GM19452 (cell line): ENCODE data around the gene COL11A1.

Source experiments
- ATAC-seq: cut with Tn5 transposase; IDR thresholded peaks from one replicate; pipeline ENCODE4 v1.9.1; 2021; ENCODE audit not compliant: unreplicated experiment

Gene COL11A1

DNA sequence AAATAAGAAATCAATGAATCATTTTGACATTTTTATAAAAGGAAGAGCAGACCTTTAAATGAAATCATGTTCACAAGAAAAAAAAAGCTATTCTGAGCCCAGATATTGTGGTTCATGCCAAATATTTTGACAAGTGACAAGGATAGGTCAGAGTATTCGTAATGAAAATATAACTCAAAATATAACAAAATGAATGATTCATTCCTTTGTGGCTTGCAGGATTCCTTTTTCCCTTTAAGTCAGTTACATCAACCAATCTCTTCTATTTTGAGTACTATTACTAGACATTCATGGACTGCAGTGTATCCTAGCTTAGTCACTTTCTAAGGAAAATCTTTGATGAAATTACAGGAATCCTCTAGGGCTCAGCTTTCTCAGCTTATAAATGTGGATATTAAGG, 188.7 kb downstream of the COL11A1 start:
- ATAC-seq = no peak

- no peak for ATAC-seq
Measured at GRCh38 chr1:102901996-102902395, 206.3 kb downstream of the COL11A1 start.

- no peak for ATAC-seq
Measured at GRCh38 chr1:102899935-102900334, 208.4 kb downstream of the COL11A1 start.

- ATAC-seq = no peak
Measured at GRCh38 chr1:102897557-102897956, 210.8 kb downstream of the COL11A1 start.

- no peak for ATAC-seq
Measured at GRCh38 chr1:102896771-102897170, 211.6 kb downstream of the COL11A1 start.

GRCh38 chr1:102896286-102896685, 212.0 kb downstream of the COL11A1 start:
- no peak for ATAC-seq

- ATAC-seq = no peak
Measured at GRCh38 chr1:102891868-102892625, 216.3 kb downstream of the COL11A1 start.

- no peak for ATAC-seq
Measured at GRCh38 chr1:102886638-102887037, 221.7 kb downstream of the COL11A1 start.

DNA sequence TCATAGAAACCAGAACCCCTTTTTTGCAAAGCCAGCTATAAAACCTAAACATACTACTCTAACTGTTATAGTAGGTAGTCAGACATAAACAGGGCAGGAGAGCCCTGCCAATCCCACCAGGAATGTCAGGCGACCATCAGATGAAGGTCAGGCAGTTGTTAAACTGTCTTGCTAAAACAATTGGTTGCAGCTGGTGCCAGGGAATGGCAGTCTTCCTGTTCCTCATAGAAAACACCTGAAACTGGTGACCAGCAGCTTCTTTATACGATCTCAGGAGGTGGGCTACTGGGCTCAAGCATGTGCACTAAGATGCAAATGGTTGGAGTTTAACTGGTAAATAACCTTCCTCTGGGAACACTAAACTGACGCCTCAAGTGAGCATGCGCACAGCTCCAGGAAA, 224.1 kb downstream of the COL11A1 start:
- ATAC-seq = no peak

GRCh38 chr1:102879439-102879993, 228.8 kb downstream of the COL11A1 start:
- ATAC-seq = no peak

DNA sequence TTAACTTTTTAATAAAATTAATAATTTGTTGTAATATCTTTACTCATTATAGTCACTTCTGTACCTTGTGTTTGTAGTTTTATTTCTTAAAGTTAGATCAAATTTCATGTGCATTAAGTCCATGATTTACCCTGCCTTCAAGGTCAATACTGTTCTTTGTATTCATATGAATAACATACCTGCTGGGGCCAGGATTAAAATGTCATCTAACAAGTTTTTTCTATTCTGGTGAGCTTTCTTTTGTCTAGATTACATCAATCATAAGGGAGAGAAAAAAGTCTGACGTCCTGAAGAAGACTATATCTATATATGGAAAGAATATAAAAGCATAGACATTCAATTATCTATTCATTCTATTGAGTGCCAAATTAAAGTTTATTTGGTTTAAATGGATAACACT, 232.6 kb downstream of the COL11A1 start:
- no peak for ATAC-seq

GRCh38 chr1:102872526-102872925, 235.8 kb downstream of the COL11A1 start:
- no peak for ATAC-seq

GRCh38 chr1:102872097-102872496, 236.2 kb downstream of the COL11A1 start:
- no peak for ATAC-seq

DNA sequence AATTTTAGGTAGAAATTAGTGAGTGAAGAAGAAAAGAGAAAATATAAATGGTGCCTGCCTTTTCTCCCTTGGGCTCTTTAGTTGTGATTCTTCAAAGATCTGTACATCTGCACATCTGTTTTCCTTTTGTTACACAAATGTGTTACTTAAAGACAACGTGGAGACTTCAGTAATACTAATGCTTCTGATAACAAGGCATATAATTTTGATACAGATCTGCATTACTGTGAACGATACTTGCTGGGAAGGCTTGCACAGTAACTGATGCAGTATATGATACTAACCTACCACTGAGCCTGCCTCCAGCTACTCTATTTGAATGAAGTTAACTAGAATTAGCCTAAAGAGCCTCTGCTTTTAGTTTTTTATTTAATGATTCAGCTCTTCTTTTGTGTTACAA, 244.6 kb downstream of the COL11A1 start:
- no peak for ATAC-seq

- ATAC-seq = no peak
Measured at GRCh38 chr1:102861247-102861646, 247.1 kb downstream of the COL11A1 start.

DNA sequence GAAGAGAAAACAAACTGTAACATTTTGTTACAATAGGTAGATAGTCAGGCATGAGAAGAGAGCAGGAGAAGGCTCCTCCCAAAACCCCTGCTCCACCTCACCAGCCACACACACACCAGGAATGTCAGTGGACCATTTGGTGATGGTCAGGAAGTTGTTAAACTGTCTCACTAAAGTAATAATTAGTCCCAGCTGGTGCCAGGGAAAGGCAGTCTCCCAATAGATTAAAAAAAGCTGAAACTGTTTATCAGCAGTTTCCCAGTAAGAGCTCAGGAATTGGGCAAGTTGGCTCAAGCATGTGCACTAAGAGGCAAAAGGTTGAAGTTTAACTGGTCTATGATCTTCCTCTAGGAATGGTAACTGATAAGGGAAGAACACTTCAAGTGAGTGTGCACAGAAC, 249.6 kb downstream of the COL11A1 start:
- ATAC-seq = no peak

DNA sequence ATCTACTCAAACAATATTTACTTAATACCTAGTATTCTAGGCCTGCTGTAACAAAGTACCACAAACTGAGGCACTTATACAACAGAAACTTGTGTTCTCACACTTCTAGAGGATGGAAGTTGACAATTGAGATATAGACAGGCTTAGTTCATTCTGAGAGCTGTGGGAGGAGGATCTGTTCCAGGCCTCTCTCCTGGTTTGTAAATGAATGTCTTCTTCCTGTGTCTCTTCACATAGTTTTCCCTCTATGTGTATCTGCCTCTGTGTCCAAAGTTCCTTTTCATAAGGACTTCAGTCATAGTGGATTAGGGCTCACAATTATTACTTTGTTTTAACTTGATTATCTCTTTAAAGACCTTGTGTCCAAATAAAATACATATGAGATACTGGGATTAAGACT, 251.1 kb downstream of the COL11A1 start:
- no peak for ATAC-seq

GRCh38 chr1:102853701-102854187, 254.6 kb downstream of the COL11A1 start:
- ATAC-seq = no peak

DNA sequence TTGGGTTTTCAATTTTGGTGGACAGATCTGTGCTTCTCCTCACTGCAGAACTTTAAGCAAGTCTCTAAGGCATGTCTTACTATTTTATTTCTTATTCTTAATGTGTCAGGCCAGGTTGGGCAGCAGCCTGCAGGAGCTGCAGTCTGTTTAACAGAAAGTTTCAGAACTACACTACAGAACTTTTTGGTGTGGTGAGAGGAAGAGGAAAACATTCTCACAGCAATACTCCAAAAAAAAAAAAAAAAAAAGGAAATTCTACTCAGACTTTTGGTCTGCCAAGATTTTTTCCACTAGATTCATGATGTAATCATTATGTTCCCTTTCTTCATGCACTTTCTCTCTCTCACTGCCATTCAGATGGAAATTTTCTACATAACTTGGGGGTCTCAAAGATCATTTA, 255.2 kb downstream of the COL11A1 start:
- ATAC-seq = no peak

DNA sequence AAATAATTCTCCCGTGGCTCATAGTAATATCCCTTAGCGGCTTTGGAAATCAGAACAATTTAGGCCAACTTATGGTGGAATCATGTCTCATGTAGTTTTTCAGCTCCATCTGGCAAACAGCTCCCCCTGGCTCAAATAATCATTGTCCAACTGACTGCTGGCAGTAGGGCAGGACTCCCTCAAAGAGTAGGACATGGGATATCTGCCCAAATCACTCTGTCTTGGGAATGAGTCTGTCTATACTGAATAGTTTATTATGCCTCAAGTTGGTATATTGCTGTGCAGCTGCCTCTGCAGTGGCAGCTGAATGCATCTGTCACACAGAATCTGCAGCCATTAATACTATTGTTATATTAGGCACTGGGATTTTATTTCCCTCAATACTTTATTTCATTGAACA, 255.7 kb downstream of the COL11A1 start:
- ATAC-seq = no peak

DNA sequence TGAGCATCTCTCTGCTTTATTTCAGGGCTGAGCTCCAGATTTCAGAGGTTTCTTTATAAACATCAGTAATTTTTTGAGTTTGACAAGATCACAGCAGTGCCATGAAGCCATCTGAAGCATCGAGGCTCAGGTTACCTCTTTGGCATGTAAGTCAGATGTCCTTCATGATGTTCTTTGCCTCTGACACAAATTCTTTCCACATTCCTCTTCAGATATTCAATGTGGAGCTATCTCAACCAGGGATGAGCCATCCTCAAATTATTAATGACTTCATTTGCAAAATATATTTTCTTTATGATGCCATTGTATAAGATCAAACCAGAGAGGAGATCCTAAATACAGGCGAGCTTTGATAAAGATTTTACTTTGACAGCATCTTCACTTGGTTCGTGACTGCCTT, 256.7 kb downstream of the COL11A1 start:
- no peak for ATAC-seq

DNA sequence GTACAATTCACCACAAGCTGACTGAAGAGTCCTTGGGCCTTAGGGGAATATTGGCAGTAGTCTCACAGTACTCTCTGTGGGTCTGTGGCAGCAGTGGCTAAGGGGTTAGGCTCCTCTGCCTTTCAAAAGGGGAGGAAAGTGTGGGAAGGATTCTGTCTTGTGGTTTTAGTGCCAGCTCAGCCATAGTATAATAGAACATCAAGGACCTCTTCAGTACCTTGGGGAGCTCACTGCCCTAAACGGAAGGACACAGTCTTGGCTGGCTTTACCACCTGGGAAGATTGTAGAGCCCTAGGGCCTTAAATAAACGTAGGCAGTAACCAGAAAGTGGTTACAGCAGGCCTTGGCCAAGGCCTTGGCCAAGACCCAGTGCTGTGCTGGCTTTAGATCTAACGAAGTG, 265.7 kb downstream of the COL11A1 start:
- no peak for ATAC-seq

DNA sequence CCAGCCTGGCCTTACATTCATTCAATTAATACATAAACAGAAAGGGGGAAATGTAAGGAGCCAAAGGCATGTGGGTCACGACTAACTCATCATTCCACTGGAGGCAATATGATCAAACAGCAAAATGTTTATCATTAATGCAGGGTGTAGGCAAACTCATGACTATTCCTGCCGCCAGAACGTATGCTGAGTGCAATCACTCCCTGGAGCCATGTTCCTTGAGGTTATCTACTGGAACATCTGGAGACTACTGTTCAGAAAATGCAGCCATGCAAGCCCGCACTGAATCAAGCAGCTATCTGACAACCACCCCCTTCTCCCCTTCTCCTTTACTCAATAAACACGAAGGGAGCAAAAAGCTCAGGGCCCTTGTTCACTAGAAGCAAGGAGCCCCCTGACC, 267.6 kb downstream of the COL11A1 start:
- no peak for ATAC-seq
